Measurements from ENCODE around the gene GXYLT2.
A peak's percentile ranks its signal among the peaks of the same experiment; 100 is the strongest.

Gene GXYLT2, protein sequence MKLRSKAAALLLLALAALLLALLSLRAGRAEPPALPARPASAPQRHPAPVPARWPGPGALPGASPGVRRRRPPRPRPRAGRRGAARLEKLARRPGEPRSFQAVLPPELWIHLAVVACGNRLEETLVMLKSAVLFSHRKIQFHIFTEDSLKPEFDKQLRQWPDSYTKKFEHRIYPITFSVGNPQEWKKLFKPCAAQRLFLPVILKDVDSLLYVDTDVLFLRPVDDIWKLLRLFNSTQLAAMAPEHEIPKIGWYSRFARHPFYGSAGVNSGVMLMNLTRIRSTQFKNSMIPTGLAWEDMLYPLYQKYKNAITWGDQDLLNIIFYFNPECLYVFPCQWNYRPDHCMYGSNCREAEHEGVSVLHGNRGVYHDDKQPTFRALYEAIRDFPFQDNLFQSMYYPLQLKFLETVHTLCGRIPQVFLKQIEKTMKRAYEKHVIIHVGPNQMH

GRCh38 chr3:72887705-72888545 is at the start of gene GXYLT2:
Gene GXYLT2, plus strand, starts transcription at chr3:72888046. Its CDS starts 188 bp downstream, at chr3:72888234.
- DNase-seq (ENCODE audit: low read depth) = no peak

DNA sequence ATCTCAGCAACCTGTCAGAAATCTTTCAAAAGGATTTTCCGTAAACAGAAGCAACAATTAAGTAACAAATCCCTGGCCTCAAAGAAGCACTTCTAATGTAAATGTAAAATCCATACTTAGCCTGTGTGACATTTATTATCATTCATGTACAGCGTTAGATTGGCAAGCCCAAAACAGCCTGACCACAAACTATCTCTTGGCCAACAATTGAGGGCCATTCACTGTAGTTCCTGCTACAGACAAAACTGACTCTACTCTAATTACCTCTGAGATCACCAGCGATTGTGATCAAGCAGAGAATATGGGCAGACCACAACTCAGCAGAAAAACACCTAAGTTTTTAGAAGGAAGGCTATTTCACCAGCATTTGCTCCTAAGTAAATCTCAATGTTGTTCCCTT is 48.8 kb upstream of the GXYLT2 start:
- no peak for DNase-seq (ENCODE audit: low read depth)

DNA sequence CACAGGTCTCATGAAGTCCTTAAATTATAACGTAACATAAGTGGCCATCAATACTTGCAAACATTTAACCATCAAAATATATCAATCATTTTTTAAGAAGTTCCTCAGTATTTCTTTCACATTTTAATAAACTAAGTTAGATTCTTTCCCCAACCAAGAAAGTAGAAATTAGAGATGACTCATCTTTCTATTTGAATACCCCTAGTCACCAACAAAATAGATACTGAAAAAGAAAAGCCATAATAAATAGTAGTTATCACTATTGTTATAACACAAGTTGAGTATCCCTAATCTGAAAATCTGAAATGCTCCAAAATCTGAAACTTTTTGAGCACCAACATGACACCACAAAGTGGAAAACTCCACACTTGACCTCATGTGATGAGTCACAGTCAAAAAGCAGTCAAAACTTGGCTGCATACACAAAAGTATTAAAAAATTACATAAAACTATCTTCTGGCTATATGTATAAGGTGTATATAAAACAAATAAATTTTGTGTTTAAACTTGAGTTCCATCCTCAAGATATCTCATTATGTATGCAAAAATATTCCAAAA is 43.3 kb upstream of the GXYLT2 start:
- no peak for DNase-seq (ENCODE audit: low read depth)

DNA sequence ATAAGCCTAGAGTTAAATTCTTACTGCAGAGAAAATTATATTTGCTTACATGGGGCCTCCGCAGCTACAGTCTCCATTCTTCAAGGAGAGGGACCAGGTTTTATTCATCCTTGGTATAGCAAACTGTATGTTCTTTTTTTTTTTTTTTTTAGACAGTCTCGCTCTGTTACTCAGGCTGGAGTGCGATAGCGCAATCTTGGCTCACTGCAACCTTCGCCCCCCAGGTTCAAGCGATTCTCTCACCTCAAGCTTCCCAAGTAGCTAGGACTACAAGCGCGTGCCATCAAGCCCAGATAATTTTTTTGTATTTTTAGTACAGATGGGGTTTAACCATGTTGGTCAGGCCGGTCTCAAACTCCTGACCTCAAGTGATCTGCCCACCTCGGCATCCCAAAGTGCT is 41.7 kb upstream of the GXYLT2 start:
- DNase-seq (ENCODE audit: low read depth) = no peak

GRCh38 chr3:72847282-72847681 is 40.6 kb upstream of the GXYLT2 start:
- DNase-seq (ENCODE audit: low read depth) = no peak

- peak; percentile 67 for DNase-seq (ENCODE audit: low read depth)
Measured at GRCh38 chr3:72847751-72848702, 39.8 kb upstream of the GXYLT2 start, which contains the start of gene SHQ1. Gene SHQ1, minus strand, starts transcription at chr3:72848445. Its CDS starts 105 bp downstream, at chr3:72848340.

- DNase-seq (ENCODE audit: low read depth) = no peak
Measured at GRCh38 chr3:72848703-72849081, 39.2 kb upstream of the GXYLT2 start.

- DNase-seq (ENCODE audit: low read depth) = no peak
Measured at GRCh38 chr3:72855001-72855400, 32.8 kb upstream of the GXYLT2 start.

DNA sequence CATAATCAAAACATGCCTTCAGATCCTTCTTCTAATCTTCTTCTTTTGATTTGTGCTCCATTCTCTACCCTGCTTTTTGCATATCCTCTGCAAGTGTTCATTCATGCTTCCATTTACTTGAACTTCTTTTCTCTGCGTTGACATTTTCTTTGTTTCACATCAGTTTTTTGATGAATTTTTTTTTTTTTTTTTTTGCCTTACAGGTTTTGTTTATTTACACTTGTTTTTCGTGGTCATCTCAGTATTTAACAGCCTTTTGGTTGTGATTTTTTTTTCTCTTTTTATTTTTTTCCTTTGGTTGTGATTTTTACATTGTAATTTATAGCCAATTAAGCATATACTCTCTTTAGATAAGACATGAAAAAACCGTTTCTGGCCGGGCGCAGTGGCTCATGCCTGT is 27.8 kb upstream of the GXYLT2 start:
- DNase-seq (ENCODE audit: low read depth) = no peak

GRCh38 chr3:72860846-72861245 is 27.0 kb upstream of the GXYLT2 start:
- DNase-seq (ENCODE audit: low read depth) = no peak

GRCh38 chr3:72862314-72863090 is 25.3 kb upstream of the GXYLT2 start:
- DNase-seq (ENCODE audit: low read depth) = no peak

- no peak for DNase-seq (ENCODE audit: low read depth)
Measured at GRCh38 chr3:72872183-72872582, 15.7 kb upstream of the GXYLT2 start.

- DNase-seq (ENCODE audit: low read depth) = no peak
Measured at GRCh38 chr3:72887343-72887704, 522 bp upstream of the GXYLT2 start.

DNA sequence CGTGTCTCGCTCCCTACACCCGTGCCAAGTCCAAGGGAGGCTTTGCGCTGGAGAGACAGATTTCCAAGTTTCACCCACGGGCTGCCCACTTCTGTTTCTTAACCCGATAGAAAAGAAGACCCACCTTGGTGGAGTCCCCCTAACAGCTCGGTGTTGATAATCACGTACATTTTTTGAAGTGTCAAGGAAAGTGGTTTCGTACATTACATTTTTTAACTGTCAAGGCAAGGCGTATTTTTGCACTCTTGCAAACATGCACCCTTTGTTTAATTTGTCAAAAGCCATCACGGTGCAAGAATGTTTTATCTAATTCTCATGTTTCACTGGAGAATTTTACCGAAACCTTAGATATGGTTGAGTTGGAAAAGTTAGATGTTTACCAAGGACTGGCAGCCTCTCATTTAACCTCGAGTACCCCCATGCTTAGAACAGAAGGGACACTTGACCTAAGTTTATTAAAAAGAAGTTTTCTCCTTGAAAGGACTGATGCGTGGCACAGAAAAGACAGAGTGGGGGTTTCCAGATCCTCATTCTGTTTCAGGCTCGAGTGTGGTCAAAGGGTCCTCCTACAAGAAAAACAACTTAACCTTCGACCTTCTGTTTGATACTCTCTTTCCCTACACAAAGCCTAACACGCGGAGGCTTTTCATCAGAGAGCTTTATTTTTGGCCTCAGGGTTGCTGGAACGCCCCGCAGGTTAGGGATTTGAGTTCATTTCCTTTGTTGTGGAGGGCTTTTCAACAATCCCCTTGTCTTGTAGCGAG is 882 bp downstream of the GXYLT2 start:
- DNase-seq (ENCODE audit: low read depth) = no peak

- DNase-seq (ENCODE audit: low read depth) = no peak
Measured at GRCh38 chr3:72889310-72890165, 1.7 kb downstream of the GXYLT2 start.

- no peak for DNase-seq (ENCODE audit: low read depth)
Measured at GRCh38 chr3:72890166-72890925, 2.5 kb downstream of the GXYLT2 start.

DNA sequence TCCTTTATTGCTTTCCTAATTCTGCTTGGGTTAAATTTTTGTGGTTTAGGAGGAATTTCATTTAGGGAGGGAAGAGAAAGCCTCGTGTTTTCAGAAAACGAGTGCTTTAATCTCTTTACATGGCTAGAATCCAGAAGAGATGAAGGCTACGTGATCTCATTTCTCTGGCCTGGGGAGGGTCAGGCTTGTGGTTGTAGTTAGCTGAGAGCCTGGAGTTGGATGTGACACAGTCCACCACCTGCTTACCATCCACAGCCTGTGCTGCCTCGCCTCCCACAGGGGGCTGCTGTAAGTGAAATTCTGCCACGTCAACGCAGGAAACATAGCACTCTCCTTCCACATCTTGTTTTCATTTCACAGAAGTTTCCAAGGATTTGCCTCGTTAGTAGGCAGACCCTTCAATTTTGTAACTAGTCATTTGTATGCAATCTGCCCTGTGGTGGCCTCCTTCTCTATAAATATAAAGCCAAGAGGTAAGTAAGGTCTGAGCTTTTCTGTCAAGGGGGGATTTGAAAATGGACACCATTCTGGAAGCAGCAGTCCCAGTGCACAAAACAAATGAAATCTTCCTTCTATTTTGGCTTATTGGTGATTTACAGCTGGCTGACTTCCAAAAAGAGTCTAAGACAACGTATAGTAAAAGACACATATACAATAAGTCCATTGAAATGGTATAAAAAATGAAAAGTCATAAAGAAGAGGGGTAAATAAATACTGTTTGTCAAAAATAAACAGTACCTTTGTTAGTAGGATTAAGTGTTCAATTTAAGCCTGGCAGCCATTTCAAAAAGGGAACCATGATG is 3.4 kb downstream of the GXYLT2 start:
- peak; percentile 99 for DNase-seq (ENCODE audit: low read depth)

Measured in non-pigmented ciliary epithelial cell (primary cell).